K562 (cell line): ENCODE measurements around the gene EFHC1. TPM values are rescaled to one million over a fixed set of nuclear protein-coding genes. Genes with fewer than 3 reads are reported as not detected.

Experiments used
- CCAR2 ChIP-seq: fragments of 200-400 bp; formaldehyde crosslinking; IDR thresholded peaks from 2 replicates; pipeline ENCODE4 v1.6.1; 2017; ENCODE audit warnings: mild to moderate bottlenecking, low read depth, low read length
- DNMT1 ChIP-seq: fragments of 450-650 bp; IDR thresholded peaks from 2 replicates; pipeline ENCODE4 v1.6.1; 2016; ENCODE audit warnings: antibody characterized with exemption, mild to moderate bottlenecking
- DPF2 ChIP-seq: fragments of 450-650 bp; IDR thresholded peaks from 2 replicates; pipeline ENCODE4 v1.6.1; 2016
- E2F4 ChIP-seq: sonication (generic); formaldehyde crosslinking; IDR thresholded peaks from 2 replicates; pipeline ENCODE4 v1.8.0; 2022; ENCODE audit warnings: mild to moderate bottlenecking, low read depth, missing genetic modification reagents
- EHMT2 ChIP-seq: fragments of 450-650 bp; IDR thresholded peaks from 2 replicates; pipeline ENCODE4 v1.6.1; 2018; ENCODE audit warnings: antibody characterized with exemption
- ELK3 ChIP-seq: fragments of 450-650 bp; formaldehyde crosslinking; IDR thresholded peaks from 2 replicates; pipeline ENCODE4 v1.4.0; 2020; ENCODE audit warnings: mild to moderate bottlenecking
- ETV5 ChIP-seq: sonication (generic); formaldehyde crosslinking; IDR thresholded peaks from 2 replicates; pipeline ENCODE4 v1.4.0; 2020; ENCODE audit warnings: low read depth, mild to moderate bottlenecking, missing genetic modification reagents
- FOXK2 ChIP-seq, 2 experiments: fragments of 450-650 bp; IDR thresholded peaks in 1 of 2; conservative IDR thresholded peaks in 1 of 2; 2 replicates each; pipeline ENCODE4 v1.6.1; 2016; ENCODE audit warnings: low read depth in 2 of 2, mild to moderate bottlenecking in 1 of 2
- GATA2 ChIP-seq: sonication (generic); formaldehyde crosslinking; IDR thresholded peaks from 2 replicates; pipeline ENCODE4 v1.4.0; 2020; ENCODE audit warnings: mild to moderate bottlenecking, missing genetic modification reagents
- HMGN3 ChIP-seq: IDR thresholded peaks from 2 replicates; pipeline ENCODE4 v1.6.1; 2011; ENCODE audit warnings: borderline replicate concordance, low read depth, mild to moderate bottlenecking, mixed read lengths, low read length; ENCODE audit not compliant: insufficient read length; ENCODE audit errors: extremely low read depth
- SAFB ChIP-seq: fragments of 200-400 bp; formaldehyde crosslinking; IDR thresholded peaks from 2 replicates; pipeline ENCODE4 v1.6.1; 2017; ENCODE audit warnings: low read depth, low read length, borderline replicate concordance
- TAL1 ChIP-seq: fragments of 450-650 bp; IDR thresholded peaks from 2 replicates; pipeline ENCODE4 v1.6.1; 2016; ENCODE audit warnings: mild to moderate bottlenecking
- TEAD1 ChIP-seq, 2 experiments: fragments of 450-650 bp in 1 of 2; sonication (generic) in 1 of 2; formaldehyde crosslinking; IDR thresholded peaks; 2 replicates each; pipeline versions ENCODE4 v1.4.0 to v1.8.0; 2020 to 2022; ENCODE audit warnings: mild to moderate bottlenecking in 2 of 2, missing genetic modification reagents in 1 of 2
- TRIM24 ChIP-seq, 2 experiments: fragments of 450-650 bp; IDR thresholded peaks; 2 replicates each; pipeline ENCODE4 v1.6.1; 2016
- YY1 ChIP-seq, 3 experiments: IDR thresholded peaks; 2 replicates each; pipeline ENCODE4 v1.6.1; 2011; ENCODE audit warnings: low read length in 2 of 3, mild to moderate bottlenecking in 2 of 3, moderate library complexity in 2 of 3, borderline replicate concordance in 1 of 3, control low read depth in 1 of 3, low read depth in 1 of 3; ENCODE audit not compliant: insufficient read depth in 3 of 3, insufficient replicate concordance in 2 of 3, control insufficient read depth in 1 of 3, insufficient read length in 1 of 3; ENCODE audit errors: extremely low read depth in 1 of 3
- ZBED1 ChIP-seq: IDR thresholded peaks from 2 replicates; pipeline ENCODE4 v1.6.1; 2014
- ZNF316 ChIP-seq: fragments of 450-650 bp; IDR thresholded peaks from 2 replicates; pipeline ENCODE4 v1.6.1; 2016
- ZNF764 ChIP-seq: fragments of 250-450 bp; sonication (Bioruptor Pico); IDR thresholded peaks from 2 replicates; pipeline ENCODE4 v1.4.0; 2020; ENCODE audit warnings: low read depth, mild to moderate bottlenecking, moderate library complexity
- ZNF785 ChIP-seq: fragments of 250-450 bp; sonication (Bioruptor Pico); IDR thresholded peaks from 2 replicates; pipeline ENCODE4 v1.4.0; 2020; ENCODE audit warnings: mild to moderate bottlenecking
- polyA plus RNA-seq, 8 experiments: library from polyadenylated mRNA; depleted of rRNA in 4 of 8; stranded (reverse) in 5 of 8; unstranded in 3 of 8; fragments of >200 nt; fragmentation: Nextera tagmentation in 2 of 8; fragmentation: Illumina TruSeq in 1 of 8; extraction: Ambion mirVana in 2 of 8; extraction: Trizol in 1 of 8; gene quantifications; 2 replicates each; pipeline versions ENCODE4 v1.2.1 to v1.2.3, GENCODE V29; 2011 to 2014; ENCODE audit warnings: inconsistent platforms in 1 of 8, missing spikeins in 1 of 8
- total RNA-seq, 7 experiments: library from RNA; depleted of rRNA in 6 of 7; stranded (reverse); fragments of >200 nt in 6 of 7; fragmentation: Illumina TruSeq in 2 of 7; extraction: Trizol in 2 of 7; gene quantifications; 2 replicates each; pipeline versions ENCODE4 v1.2.1 to v1.2.3, GENCODE V29; 2011 to 2021; ENCODE audit warnings: low replicate concordance in 1 of 7
- TF ChIP-seq, protein P1 (sequence below): sonication (generic); formaldehyde crosslinking; IDR thresholded peaks from 2 replicates; pipeline ENCODE4 v1.8.1; 2023; ENCODE audit warnings: mild to moderate bottlenecking, missing genetic modification reagents
- TF ChIP-seq, protein P2 (sequence below): sonication (generic); formaldehyde crosslinking; IDR thresholded peaks from 2 replicates; pipeline ENCODE4 v1.8.0; 2022; ENCODE audit warnings: missing genetic modification reagents, mild to moderate bottlenecking, borderline replicate concordance
- TF ChIP-seq, protein P3 (sequence below): sonication (generic); formaldehyde crosslinking; IDR thresholded peaks from 2 replicates; pipeline ENCODE4 v1.8.0; 2022; ENCODE audit warnings: missing genetic modification reagents, mild to moderate bottlenecking, moderate library complexity, borderline replicate concordance

Gene EFHC1
- total and polyA plus RNA-seq, 9 of the 15 experiments (the other 6 are each of a cell fraction or from before 2014, with no cell fraction given), result 9.5 to 31.0 (median 14.9) TPM

DNA sequence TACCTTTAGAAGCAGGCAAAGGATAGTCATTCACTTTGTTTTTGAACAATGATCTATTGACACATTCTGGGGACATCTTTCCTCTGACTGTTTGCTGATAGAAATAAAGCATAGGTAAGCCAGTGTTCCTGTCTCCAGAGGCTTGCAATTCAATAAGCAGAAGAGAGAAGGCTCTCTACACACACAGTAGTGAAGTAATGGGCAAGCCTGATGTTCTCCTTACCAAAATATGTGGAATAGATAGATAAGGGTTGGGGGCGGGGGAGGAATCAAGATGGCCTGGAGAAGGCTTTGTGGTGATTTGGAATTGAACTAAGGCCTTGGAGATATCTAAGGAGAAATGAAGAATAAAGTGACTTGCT, 30.9 kb upstream of the EFHC1 start (continued):
- TF ChIP-seq GATA2 (CRISPR knock-in tag), result peak; percentile 62
- no peak for TF ChIP-seq FOXK2 (conservative IDR thresholded peaks at IDR 0.05 in 1 of 2, IDR thresholded peaks at IDR 0.05 in 1 of 2; ENCODE audit: low read depth in 2 of 2)
- TF ChIP-seq, protein P1, sequence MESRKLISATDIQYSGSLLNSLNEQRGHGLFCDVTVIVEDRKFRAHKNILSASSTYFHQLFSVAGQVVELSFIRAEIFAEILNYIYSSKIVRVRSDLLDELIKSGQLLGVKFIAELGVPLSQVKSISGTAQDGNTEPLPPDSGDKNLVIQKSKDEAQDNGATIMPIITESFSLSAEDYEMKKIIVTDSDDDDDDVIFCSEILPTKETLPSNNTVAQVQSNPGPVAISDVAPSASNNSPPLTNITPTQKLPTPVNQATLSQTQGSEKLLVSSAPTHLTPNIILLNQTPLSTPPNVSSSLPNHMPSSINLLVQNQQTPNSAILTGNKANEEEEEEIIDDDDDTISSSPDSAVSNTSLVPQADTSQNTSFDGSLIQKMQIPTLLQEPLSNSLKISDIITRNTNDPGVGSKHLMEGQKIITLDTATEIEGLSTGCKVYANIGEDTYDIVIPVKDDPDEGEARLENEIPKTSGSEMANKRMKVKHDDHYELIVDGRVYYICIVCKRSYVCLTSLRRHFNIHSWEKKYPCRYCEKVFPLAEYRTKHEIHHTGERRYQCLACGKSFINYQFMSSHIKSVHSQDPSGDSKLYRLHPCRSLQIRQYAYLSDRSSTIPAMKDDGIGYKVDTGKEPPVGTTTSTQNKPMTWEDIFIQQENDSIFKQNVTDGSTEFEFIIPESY, result no peak
- peak in 1 of 3 experiments; percentile 36 for TF ChIP-seq YY1 (IDR thresholded peaks at IDR 0.05; ENCODE audit: borderline replicate concordance in 1 of 3, control insufficient read depth in 1 of 3, extremely low read depth in 1 of 3, insufficient read depth in 3 of 3, insufficient read length in 1 of 3, insufficient replicate concordance in 2 of 3, low read depth in 1 of 3, low read length in 2 of 3)
- no peak for TF ChIP-seq ETV5 (CRISPR knock-in tag)
- TF ChIP-seq ZNF316, result no peak
- TF ChIP-seq TRIM24 (IDR thresholded peaks at IDR 0.05), result peak; percentile 27 to 53; a peak in 1 of 4 replicates
- no peak for TF ChIP-seq CCAR2
- TF ChIP-seq HMGN3, result no peak
- TF ChIP-seq ZNF764 (CRISPR knock-in tag), result no peak
- TF ChIP-seq E2F4, result no peak
- peak; percentile 54; the same call in 1 of the 2 replicates for TF ChIP-seq EHMT2
- TF ChIP-seq TAL1, result peak; percentile 73
- TF ChIP-seq ZNF785 (CRISPR knock-in tag), result peak; percentile 89
- TF ChIP-seq, protein P2, sequence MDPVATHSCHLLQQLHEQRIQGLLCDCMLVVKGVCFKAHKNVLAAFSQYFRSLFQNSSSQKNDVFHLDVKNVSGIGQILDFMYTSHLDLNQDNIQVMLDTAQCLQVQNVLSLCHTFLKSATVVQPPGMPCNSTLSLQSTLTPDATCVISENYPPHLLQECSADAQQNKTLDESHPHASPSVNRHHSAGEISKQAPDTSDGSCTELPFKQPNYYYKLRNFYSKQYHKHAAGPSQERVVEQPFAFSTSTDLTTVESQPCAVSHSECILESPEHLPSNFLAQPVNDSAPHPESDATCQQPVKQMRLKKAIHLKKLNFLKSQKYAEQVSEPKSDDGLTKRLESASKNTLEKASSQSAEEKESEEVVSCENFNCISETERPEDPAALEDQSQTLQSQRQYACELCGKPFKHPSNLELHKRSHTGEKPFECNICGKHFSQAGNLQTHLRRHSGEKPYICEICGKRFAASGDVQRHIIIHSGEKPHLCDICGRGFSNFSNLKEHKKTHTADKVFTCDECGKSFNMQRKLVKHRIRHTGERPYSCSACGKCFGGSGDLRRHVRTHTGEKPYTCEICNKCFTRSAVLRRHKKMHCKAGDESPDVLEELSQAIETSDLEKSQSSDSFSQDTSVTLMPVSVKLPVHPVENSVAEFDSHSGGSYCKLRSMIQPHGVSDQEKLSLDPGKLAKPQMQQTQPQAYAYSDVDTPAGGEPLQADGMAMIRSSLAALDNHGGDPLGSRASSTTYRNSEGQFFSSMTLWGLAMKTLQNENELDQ (CRISPR knock-in tag), result no peak
- TF ChIP-seq, protein P3, sequence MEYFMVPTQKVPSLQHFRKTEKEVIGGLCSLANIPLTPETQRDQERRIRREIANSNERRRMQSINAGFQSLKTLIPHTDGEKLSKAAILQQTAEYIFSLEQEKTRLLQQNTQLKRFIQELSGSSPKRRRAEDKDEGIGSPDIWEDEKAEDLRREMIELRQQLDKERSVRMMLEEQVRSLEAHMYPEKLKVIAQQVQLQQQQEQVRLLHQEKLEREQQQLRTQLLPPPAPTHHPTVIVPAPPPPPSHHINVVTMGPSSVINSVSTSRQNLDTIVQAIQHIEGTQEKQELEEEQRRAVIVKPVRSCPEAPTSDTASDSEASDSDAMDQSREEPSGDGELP, result no peak
- TF ChIP-seq TEAD1 (CRISPR knock-in tag; IDR thresholded peaks at IDR 0.05), result no peak
- no peak for TF ChIP-seq DNMT1
- TF ChIP-seq DPF2, result peak; percentile 60
- TF ChIP-seq ELK3 (CRISPR knock-in tag), result no peak
- TF ChIP-seq ZBED1, result no peak
- TF ChIP-seq SAFB, result no peak
